Panc1 (cell line): ENCODE results near the gene OXCT1.

Experiments
- CTCF ChIP-seq: fragments of 450-650 bp; IDR thresholded peaks from 2 replicates; pipeline ENCODE4 v1.5.1; 2017; ENCODE audit warnings: mild to moderate bottlenecking
- POLR2AphosphoS5 ChIP-seq: IDR thresholded peaks from 2 replicates; pipeline ENCODE4 v1.6.1; 2012; ENCODE audit warnings: mild to moderate bottlenecking, low read depth, low read length, moderate library complexity
- REST ChIP-seq, 2 experiments: IDR thresholded peaks; 2 replicates each; pipeline ENCODE4 v1.6.1; 2011 to 2012; ENCODE audit warnings: low read depth in 2 of 2, control low read depth in 1 of 2, low read length in 1 of 2, mild to moderate bottlenecking in 1 of 2, moderate library complexity in 1 of 2; ENCODE audit not compliant: insufficient read depth in 1 of 2

DNA sequence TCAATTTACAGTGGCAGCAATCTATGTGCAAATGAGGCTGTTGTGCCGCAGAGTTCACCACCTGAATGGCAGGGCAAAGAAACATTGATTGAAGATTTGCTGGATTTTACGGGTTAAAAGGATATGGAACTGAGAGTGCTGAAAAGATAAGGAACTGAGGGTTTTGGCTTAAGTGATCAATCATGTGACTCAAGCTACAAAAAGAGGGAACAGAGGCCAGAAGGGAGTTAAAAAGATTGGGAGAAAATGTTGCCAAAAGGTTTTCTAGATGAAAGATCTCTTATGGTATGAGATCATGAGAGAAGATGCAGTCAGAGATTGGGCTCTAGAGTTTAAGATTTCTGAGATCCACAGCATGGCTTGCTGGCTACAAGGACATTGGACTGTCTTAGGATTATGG is 26.0 kb upstream of the OXCT1 start:
- TF ChIP-seq CTCF (no peak), POLR2AphosphoS5 (no peak), REST (IDR thresholded peaks at IDR 0.05; ENCODE audit: insufficient read depth in 1 of 2, low read depth in 2 of 2, low read length in 1 of 2) (no peak)
